Bronchial epithelial cell (primary cell): ENCODE data around the gene LAMB1. TPM values are rescaled to one million over a fixed set of nuclear protein-coding genes. Genes with fewer than 3 reads are reported as not detected.

Experiments
- DNase-seq: peaks from one replicate; pipeline ENCODE4 v3.0.0-alpha.2; 2010; ENCODE audit warnings: low read depth
- FAIRE-seq: peaks from 2 replicates; lab custom pipeline; 2011; peaks lifted over from hg19 to GRCh38; lab: Jason Lieb, UNC
- H3K27me3 ChIP-seq: 2 replicates; pipeline ENCODE4 v1.5.1; 2011; ENCODE audit warnings: low read length; ENCODE audit not compliant: control insufficient read depth, insufficient read depth
- H3K36me3 ChIP-seq: 2 replicates; pipeline ENCODE4 v1.5.1; 2011; ENCODE audit warnings: low read length; ENCODE audit not compliant: control insufficient read depth, insufficient read depth
- H3K4me3 ChIP-seq: 2 replicates; pipeline ENCODE4 v1.5.1; 2011; ENCODE audit warnings: mild to moderate bottlenecking, low read depth, low read length, control low read depth
- CTCF ChIP-seq: IDR thresholded peaks from 2 replicates; pipeline ENCODE4 v1.5.1; 2011; ENCODE audit warnings: mild to moderate bottlenecking, moderate library complexity, low read length, control low read depth, inconsistent platforms; ENCODE audit not compliant: insufficient read depth, severe bottlenecking
- total RNA-seq: library from RNA; depleted of rRNA; stranded (reverse); fragments of >200 nt; gene quantifications from 2 replicates; pipeline ENCODE4 v1.2.1, GENCODE V29; 2014

Gene LAMB1
- total RNA-seq, 1 donor from 2014 or later, result 75.8 TPM

DNA sequence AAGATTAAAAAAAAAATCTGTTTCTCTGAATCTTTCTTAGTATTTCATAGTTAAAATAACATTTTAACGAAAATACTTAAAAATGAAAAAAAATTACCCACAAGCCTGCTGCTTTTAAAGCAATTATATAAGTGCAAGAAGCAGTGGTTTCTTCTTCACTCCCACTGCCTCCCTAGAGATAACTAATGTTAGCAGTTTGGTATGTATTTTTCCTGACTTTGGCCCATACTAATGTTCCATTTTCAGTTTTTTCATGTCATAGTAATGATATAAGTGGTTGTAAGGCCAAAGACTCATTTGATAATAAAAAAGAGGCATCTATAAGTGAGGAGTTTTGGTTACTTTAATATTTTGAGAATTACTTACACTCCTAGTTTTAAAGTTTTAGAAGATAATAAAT, 24.3 kb upstream of the LAMB1 start:
- no peak for TF ChIP-seq CTCF
- Histone ChIP-seq H3K4me3 (no peak overlapping the region), H3K36me3 (no peaks in the 10 kb centered on the region), H3K27me3 (no peaks in the 10 kb centered on the region)
- FAIRE-seq (no peak), DNase-seq (no peak)

GRCh38 chr7:108026647-108027046, 23.7 kb upstream of the LAMB1 start:
- H3K27me3 ChIP-seq, result no peaks in the 10 kb centered on the region
- no peak overlapping the region for H3K4me3 ChIP-seq
- FAIRE-seq (no peak), DNase-seq (no peak)
- H3K36me3 ChIP-seq, result no peaks in the 10 kb centered on the region
- TF ChIP-seq CTCF, result no peak

- no peak overlapping the region for H3K4me3 ChIP-seq
- no peak for DNase-seq
- TF ChIP-seq CTCF, result no peak
- no peaks in the 10 kb centered on the region for H3K27me3 ChIP-seq
- H3K36me3 ChIP-seq, result no peaks in the 10 kb centered on the region
- no peak for FAIRE-seq
Measured at GRCh38 chr7:108026116-108026515, 23.2 kb upstream of the LAMB1 start.

DNA sequence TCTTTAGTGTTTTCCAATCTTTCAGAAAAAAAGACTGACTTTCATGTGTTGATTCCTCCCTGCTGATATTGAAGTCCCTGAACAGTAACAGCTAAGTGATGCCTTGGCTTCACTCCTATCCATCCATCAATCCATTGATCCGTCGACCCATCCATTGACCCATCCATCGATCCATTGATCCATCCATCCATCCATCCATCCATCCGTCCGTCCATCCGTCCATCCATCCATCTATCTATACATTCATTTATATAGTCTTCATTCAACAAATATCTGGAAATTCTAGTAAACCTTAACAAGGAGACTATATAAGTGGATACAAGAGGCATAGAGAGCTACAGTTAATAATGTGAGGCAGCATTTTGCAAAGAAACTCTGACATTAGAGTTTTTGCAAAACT, 21.6 kb upstream of the LAMB1 start:
- no peak for FAIRE-seq
- no peaks in the 10 kb centered on the region for H3K36me3 ChIP-seq
- H3K27me3 ChIP-seq, result no peaks in the 10 kb centered on the region
- no peak for DNase-seq
- TF ChIP-seq CTCF, result no peak
- no peak overlapping the region for H3K4me3 ChIP-seq

- no peak for FAIRE-seq
- Histone ChIP-seq H3K27me3 (no peaks in the 10 kb centered on the region), H3K4me3 (no peak overlapping the region), H3K36me3 (no peaks in the 10 kb centered on the region)
- no peak for DNase-seq
- no peak for TF ChIP-seq CTCF
Measured at GRCh38 chr7:108020585-108020984, 17.6 kb upstream of the LAMB1 start.

DNA sequence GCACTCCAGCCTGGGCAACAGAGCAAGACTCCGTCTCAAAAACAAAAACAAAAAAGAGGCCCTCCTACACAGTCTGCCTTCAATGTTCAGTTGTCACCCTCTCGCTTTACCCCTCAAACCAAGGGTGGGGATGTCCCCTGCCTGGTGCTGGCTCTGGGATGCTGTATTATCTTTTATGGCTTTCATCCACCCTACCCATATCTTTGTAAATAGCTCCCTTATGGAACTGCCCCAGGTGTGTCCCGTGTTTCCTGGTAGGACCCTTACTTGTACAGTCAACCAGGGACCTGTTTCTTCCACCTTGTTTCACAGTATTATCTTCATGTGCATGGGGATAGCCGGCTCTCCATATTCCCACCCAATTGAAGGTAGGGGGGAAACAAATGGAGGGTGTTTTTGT, 15.7 kb upstream of the LAMB1 start:
- FAIRE-seq (no peak), DNase-seq (no peak)
- H3K27me3 ChIP-seq, result no peaks in the 10 kb centered on the region
- no peak overlapping the region for H3K4me3 ChIP-seq
- TF ChIP-seq CTCF, result no peak
- H3K36me3 ChIP-seq, result no peaks in the 10 kb centered on the region
